SK-N-MC (cell line): ENCODE measurements around the gene IFIT1B.
"Not testable (repeated sequence)": the region's sequence is repeated elsewhere in the genome, so short reads cannot be mapped to it uniquely, and the experiment has no call there.

Experiments
- DNase-seq: peaks from one replicate; pipeline ENCODE4 v3.0.0-alpha.2; 2011; ENCODE audit warnings: low read depth, low spot score
- H3K27ac ChIP-seq: fragments of 200-600 bp; sonication (generic); 2 replicates; pipeline ENCODE4 v1.5.1; 2016; ENCODE audit warnings: mixed run types
- H3K36me3 ChIP-seq: fragments of 200-600 bp; sonication (generic); 2 replicates; pipeline ENCODE4 v1.6.1; 2017; ENCODE audit warnings: antibody characterized with exemption, low read length, mixed read lengths; ENCODE audit not compliant: insufficient read depth
- H3K4me3 ChIP-seq: fragments of 200-600 bp; sonication (generic); 2 replicates; pipeline ENCODE4 v1.5.1; 2016
- H3K9ac ChIP-seq: fragments of 200-600 bp; sonication (generic); 2 replicates; pipeline ENCODE4 v1.8.0; 2017; ENCODE audit warnings: mixed run types, mixed read lengths; ENCODE audit not compliant: insufficient read length
- H3K9me3 ChIP-seq: fragments of 200-600 bp; sonication (generic); 2 replicates; pipeline ENCODE4 v1.6.1; 2017; ENCODE audit warnings: low read depth, mild to moderate bottlenecking, antibody characterized with exemption, low read length, moderate library complexity, mixed read lengths
- EZH2 ChIP-seq: fragments of 200-600 bp; sonication (generic); IDR thresholded peaks from one replicate; pipeline ENCODE4 v1.6.1; 2017; ENCODE audit warnings: antibody characterized with exemption
- FOXP2 ChIP-seq: optimal IDR thresholded peaks from 2 replicates; pipeline ENCODE3; 2011; ENCODE audit warnings: mild to moderate bottlenecking, moderate library complexity; ENCODE audit not compliant: insufficient read depth; ENCODE audit errors: extremely low read length, control extremely low read depth
- POLR2AphosphoS5 ChIP-seq: IDR thresholded peaks from 2 replicates; pipeline ENCODE4 v1.6.1; 2012; ENCODE audit warnings: mild to moderate bottlenecking, low read depth, low read length, borderline replicate concordance

Gene IFIT1B

DNA sequence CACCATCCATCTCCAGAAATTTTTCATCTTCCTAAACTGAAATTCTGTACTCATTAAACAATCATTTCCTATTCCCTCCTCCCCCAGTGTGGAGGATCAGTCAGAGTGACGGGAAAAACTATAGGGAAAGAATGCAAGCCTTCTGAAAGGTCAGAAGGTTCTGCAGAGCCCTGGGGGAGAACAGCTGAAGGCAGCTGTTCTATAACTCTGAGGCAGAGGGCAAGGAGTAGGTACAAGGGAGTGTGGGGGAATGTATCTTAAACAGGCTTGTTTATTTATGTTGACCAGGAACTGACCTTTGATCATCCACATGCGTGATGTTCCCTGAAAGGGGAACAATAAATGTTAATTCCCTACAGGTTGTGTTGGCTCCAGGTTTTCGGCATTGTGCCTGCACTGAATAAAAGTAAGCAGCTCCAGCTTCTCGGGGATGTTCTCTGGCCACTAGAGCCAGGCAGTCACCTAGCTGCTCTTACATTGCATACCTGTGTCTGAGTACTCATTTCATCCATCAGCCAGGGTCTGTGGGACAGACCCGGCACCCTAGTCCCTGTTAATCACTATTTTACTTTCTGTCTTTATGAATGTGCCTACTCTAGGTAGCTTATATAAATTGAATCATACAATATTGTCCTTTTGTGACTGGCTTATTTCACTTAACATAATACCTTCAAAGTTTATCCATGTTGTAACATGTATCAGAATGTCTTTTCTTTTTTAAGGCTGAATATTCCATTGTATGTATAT lies 20.3 kb downstream of the IFIT1B start:
- H3K9me3 ChIP-seq, result no peaks in the 10 kb centered on the region
- no peak overlapping the region for H3K9ac ChIP-seq
- no peak for DNase-seq
- H3K36me3 ChIP-seq, result no peaks in the 10 kb centered on the region
- H3K27ac ChIP-seq, result no peak overlapping the region
- no peak overlapping the region for H3K4me3 ChIP-seq
- TF ChIP-seq POLR2AphosphoS5, result no peak
- TF ChIP-seq EZH2, result no peak
- TF ChIP-seq FOXP2, result no peak

DNA sequence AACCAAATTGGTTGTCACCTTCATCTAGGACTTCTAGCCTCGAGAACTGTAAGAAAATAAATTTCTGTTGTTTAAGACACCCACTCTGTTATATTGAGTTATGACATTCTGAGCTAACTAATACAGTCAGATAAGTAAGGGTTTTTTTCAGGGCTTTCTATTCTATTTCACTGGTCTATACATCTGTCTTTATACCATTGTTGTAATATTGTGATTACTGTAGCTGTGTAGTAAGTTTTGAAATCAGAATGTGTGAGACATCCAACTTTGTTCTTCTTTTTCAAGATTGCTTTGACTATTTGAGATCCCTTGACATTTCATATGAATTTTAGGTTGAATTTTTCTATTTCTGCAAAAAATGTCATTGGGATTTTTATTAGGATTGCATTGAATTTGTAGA lies 22.1 kb downstream of the IFIT1B start:
- no peak overlapping the region for H3K4me3 ChIP-seq
- no peak for TF ChIP-seq FOXP2
- TF ChIP-seq EZH2, result no peak
- no peak for TF ChIP-seq POLR2AphosphoS5
- H3K9ac ChIP-seq, result no peak overlapping the region
- no peaks in the 10 kb centered on the region for H3K36me3 ChIP-seq
- no peak for DNase-seq
- H3K9me3 ChIP-seq, result no peaks in the 10 kb centered on the region
- H3K27ac ChIP-seq, result no peak overlapping the region

GRCh38 chr10:89403043-89403442 lies 25.2 kb downstream of the IFIT1B start:
- Histone ChIP-seq H3K4me3 (no peak overlapping the region), H3K36me3 (no peaks in the 10 kb centered on the region), H3K9me3 (no peaks in the 10 kb centered on the region), H3K9ac (no peak overlapping the region), H3K27ac (no peak overlapping the region)
- DNase-seq, result no peak
- TF ChIP-seq POLR2AphosphoS5, result no peak

- TF ChIP-seq FOXP2 (no peak), POLR2AphosphoS5 (no peak), EZH2 (no peak)
- no peak overlapping the region for H3K27ac ChIP-seq
- H3K4me3 ChIP-seq, result no peak overlapping the region
- no peak overlapping the region for H3K9ac ChIP-seq
- H3K36me3 ChIP-seq, result no peaks in the 10 kb centered on the region
- DNase-seq, result no peak
- no peaks in the 10 kb centered on the region for H3K9me3 ChIP-seq
These were observed 26.5 kb downstream of the IFIT1B start for GRCh38 chr10:89404104-89405047.

GRCh38 chr10:89406178-89406577 lies 28.3 kb downstream of the IFIT1B start:
- DNase-seq, H3K9ac ChIP-seq, H3K36me3 ChIP-seq, H3K27ac ChIP-seq, H3K9me3 ChIP-seq, H3K4me3 ChIP-seq: not testable (repeated sequence)

DNA sequence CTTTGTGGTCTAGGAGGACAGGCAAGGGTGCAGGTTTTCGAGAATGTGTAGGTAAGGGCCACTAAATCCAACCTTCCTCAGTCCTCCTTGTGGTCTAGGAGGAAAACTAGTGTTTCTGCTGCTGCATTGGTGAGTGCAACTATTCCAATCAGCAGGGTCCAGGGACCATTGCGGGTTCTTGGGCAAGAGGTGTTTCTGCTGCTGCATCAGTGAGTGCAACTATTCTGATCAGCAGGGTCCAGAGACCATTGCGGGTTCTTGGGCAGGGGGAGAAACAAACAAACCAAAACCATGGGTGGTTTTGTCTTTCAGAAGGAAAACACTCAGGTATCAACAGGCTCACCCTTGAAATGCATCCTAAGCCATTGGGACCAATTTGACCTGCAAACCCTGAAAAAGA lies 29.9 kb downstream of the IFIT1B start:
- H3K4me3 ChIP-seq, H3K9ac ChIP-seq, H3K9me3 ChIP-seq, H3K27ac ChIP-seq, DNase-seq, H3K36me3 ChIP-seq: not testable (repeated sequence)

- not testable (repeated sequence) for H3K9me3 ChIP-seq, H3K27ac ChIP-seq, H3K36me3 ChIP-seq, DNase-seq, H3K4me3 ChIP-seq, H3K9ac ChIP-seq
These were observed 31.4 kb downstream of the IFIT1B start for GRCh38 chr10:89409282-89409681.

DNA sequence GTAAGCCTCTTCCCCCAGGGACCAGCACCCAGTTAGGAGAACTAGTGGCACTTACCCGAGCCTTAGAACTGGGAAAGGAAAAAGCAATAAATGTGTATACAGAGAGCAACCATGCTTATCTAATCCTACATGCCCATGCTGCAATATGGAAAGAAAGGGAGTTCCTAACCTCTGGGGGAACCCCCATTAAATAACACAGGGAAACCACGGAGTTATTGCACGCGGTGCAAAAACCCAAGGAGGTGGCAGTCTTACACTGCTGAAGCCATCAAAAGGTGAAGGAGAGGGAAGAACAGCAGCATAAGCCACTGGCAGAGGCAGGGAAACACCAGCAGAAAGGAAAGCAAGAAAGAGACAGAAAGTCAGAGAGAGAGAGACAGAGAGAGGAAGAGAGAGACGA lies 32.7 kb downstream of the IFIT1B start:
- not testable (repeated sequence) for DNase-seq, H3K9me3 ChIP-seq, H3K36me3 ChIP-seq, H3K4me3 ChIP-seq, H3K27ac ChIP-seq, H3K9ac ChIP-seq

GRCh38 chr10:89411135-89411534 lies 33.3 kb downstream of the IFIT1B start:
- H3K9ac ChIP-seq, H3K4me3 ChIP-seq, H3K9me3 ChIP-seq, H3K27ac ChIP-seq, DNase-seq, H3K36me3 ChIP-seq: not testable (repeated sequence)

DNA sequence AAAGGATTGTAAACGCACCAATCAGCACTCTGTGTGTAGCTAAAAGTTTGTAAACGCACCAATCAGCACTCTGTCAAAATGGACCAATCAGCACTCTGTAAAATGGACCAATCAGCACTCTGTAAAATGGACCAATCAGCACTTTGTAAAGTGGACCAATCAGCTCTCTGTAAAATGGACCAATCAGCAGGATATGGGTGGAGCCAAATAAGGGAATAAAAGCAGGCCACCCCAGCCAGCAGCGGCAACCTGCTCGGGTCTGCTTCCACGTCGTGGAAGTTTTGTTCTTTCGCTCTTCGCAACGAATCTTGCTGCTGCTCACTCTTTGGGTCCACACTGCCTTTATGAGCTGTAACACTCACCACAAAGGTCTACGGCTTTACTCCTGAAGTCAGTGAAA lies 34.4 kb downstream of the IFIT1B start:
- H3K9ac ChIP-seq, H3K27ac ChIP-seq, H3K36me3 ChIP-seq, DNase-seq, H3K9me3 ChIP-seq, H3K4me3 ChIP-seq: not testable (repeated sequence)
